GM23338 (cell line): ENCODE results near the gene SPRED2.

Experiments used
- CREB1 ChIP-seq: fragments of 250-450 bp; sonication (Bioruptor Pico); IDR thresholded peaks from 2 replicates; pipeline ENCODE4 v1.5.0; 2020; ENCODE audit warnings: low read depth, mild to moderate bottlenecking, moderate library complexity
- CTCF ChIP-seq, 2 experiments: fragments of 200-600 bp in 1 of 2; sonication (generic) in 1 of 2; conservative IDR thresholded peaks; 2 replicates each; pipeline versions ENCODE4 v1.5.1 to v1.6.1; 2016 to 2017; ENCODE audit warnings: antibody characterized with exemption in 2 of 2, low read depth in 2 of 2, mild to moderate bottlenecking in 2 of 2, moderate library complexity in 1 of 2
- EZH2 ChIP-seq: fragments of 200-600 bp; sonication (generic); IDR thresholded peaks from one replicate; pipeline ENCODE4 v1.8.0; 2017; ENCODE audit warnings: antibody characterized with exemption, mild to moderate bottlenecking, low read depth; ENCODE audit not compliant: unreplicated experiment
- EZH2phosphoT487 ChIP-seq: fragments of 200-600 bp; sonication (generic); IDR thresholded peaks from one replicate; pipeline ENCODE4 v1.8.1; 2018; ENCODE audit warnings: antibody characterized with exemption; ENCODE audit not compliant: unreplicated experiment
- JUNB ChIP-seq: IDR thresholded peaks from one replicate; pipeline ENCODE4 v1.6.1; 2016; ENCODE audit warnings: antibody characterized with exemption; ENCODE audit not compliant: unreplicated experiment
- POLR2AphosphoS5 ChIP-seq: IDR thresholded peaks from 2 replicates; pipeline ENCODE4 v1.6.1; 2016; ENCODE audit warnings: antibody characterized with exemption, low read depth
- ZNF331 ChIP-seq: fragments of 250-450 bp; sonication (Bioruptor Pico); IDR thresholded peaks from 2 replicates; pipeline ENCODE4 v1.5.0; 2020; ENCODE audit warnings: low read depth, mild to moderate bottlenecking, moderate library complexity
- TF ChIP-seq, protein P1 (sequence below): IDR thresholded peaks from one replicate; pipeline ENCODE4 v1.6.1; 2018; ENCODE audit warnings: antibody characterized with exemption; ENCODE audit not compliant: unreplicated experiment
- TF ChIP-seq, protein P2 (sequence below): IDR thresholded peaks from 2 replicates; pipeline ENCODE4 v1.6.1; 2016; ENCODE audit warnings: antibody characterized with exemption

GRCh38 chr2:65413106-65413505 is 19.3 kb downstream of the SPRED2 start:
- no peak for TF ChIP-seq CTCF (conservative IDR thresholded peaks at IDR 0.05; ENCODE audit: low read depth in 2 of 2)
- TF ChIP-seq POLR2AphosphoS5, result no peak
- no peak for TF ChIP-seq EZH2
- TF ChIP-seq JUNB, result no peak
- no peak for TF ChIP-seq ZNF331 (CRISPR knock-in tag)
- TF ChIP-seq, protein P1, sequence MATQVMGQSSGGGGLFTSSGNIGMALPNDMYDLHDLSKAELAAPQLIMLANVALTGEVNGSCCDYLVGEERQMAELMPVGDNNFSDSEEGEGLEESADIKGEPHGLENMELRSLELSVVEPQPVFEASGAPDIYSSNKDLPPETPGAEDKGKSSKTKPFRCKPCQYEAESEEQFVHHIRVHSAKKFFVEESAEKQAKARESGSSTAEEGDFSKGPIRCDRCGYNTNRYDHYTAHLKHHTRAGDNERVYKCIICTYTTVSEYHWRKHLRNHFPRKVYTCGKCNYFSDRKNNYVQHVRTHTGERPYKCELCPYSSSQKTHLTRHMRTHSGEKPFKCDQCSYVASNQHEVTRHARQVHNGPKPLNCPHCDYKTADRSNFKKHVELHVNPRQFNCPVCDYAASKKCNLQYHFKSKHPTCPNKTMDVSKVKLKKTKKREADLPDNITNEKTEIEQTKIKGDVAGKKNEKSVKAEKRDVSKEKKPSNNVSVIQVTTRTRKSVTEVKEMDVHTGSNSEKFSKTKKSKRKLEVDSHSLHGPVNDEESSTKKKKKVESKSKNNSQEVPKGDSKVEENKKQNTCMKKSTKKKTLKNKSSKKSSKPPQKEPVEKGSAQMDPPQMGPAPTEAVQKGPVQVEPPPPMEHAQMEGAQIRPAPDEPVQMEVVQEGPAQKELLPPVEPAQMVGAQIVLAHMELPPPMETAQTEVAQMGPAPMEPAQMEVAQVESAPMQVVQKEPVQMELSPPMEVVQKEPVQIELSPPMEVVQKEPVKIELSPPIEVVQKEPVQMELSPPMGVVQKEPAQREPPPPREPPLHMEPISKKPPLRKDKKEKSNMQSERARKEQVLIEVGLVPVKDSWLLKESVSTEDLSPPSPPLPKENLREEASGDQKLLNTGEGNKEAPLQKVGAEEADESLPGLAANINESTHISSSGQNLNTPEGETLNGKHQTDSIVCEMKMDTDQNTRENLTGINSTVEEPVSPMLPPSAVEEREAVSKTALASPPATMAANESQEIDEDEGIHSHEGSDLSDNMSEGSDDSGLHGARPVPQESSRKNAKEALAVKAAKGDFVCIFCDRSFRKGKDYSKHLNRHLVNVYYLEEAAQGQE, result no peak
- TF ChIP-seq EZH2phosphoT487, result no peak
- TF ChIP-seq CREB1 (CRISPR knock-in tag), result no peak
- TF ChIP-seq, protein P2, sequence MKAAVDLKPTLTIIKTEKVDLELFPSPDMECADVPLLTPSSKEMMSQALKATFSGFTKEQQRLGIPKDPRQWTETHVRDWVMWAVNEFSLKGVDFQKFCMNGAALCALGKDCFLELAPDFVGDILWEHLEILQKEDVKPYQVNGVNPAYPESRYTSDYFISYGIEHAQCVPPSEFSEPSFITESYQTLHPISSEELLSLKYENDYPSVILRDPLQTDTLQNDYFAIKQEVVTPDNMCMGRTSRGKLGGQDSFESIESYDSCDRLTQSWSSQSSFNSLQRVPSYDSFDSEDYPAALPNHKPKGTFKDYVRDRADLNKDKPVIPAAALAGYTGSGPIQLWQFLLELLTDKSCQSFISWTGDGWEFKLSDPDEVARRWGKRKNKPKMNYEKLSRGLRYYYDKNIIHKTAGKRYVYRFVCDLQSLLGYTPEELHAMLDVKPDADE, result no peak
